Mononuclear cell (primary cell): Measurements from ENCODE around the gene THOP1. TPM values are rescaled to one million over a fixed set of nuclear protein-coding genes. Genes with fewer than 3 reads are reported as not detected.

Source experiments
- H3K27me3 ChIP-seq: 2 replicates; pipeline ENCODE4 v1.6.0; 2011; ENCODE audit warnings: low read length, control low read depth; ENCODE audit not compliant: insufficient read depth
- H3K4me1 ChIP-seq: 2 replicates; pipeline ENCODE4 v1.5.1; 2011; ENCODE audit warnings: mild to moderate bottlenecking, low read length, control low read depth; ENCODE audit not compliant: insufficient read depth
- H3K4me3 ChIP-seq: 2 replicates; pipeline ENCODE4 v1.5.1; 2011; ENCODE audit warnings: mild to moderate bottlenecking, low read length, moderate library complexity
- H3K9me3 ChIP-seq: 2 replicates; pipeline ENCODE4 v1.5.1; 2011; ENCODE audit warnings: low read depth, mild to moderate bottlenecking, control low read depth, low read length
- total RNA-seq: library from RNA; depleted of rRNA; stranded (reverse); fragments of >200 nt; gene quantifications from one replicate; pipeline ENCODE4 v1.2.3, GENCODE V29; 2012

Gene THOP1
- total RNA-seq, 1 donor = 15.4 TPM

- no peaks in the 10 kb centered on the region for H3K4me1 ChIP-seq
- H3K27me3 ChIP-seq = no peaks in the 10 kb centered on the region
- H3K9me3 ChIP-seq = no peaks in the 10 kb centered on the region
- no peak overlapping the region for H3K4me3 ChIP-seq
Observed at GRCh38 chr19:2758601-2759313, 26.5 kb upstream of the THOP1 start.

DNA sequence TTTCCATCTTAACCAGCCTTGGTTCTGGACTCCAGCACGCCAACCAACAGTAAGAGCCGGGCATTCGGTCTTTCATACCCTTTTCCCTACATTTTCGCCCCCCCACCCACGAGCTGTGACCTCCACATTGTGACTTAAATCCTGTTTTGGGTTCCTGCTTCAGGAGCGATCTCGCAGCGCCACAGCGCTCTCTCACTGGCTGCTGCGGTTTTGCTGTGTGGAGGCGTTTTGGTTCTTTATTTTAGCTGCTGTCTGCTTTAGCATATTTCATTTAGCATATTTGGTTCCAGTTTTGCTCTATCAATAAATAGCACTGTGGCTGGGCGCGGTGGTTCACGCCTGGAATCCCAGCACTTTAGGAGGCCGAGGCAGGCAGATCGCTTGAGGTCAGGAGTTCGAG, 25.9 kb upstream of the THOP1 start:
- Histone ChIP-seq H3K9me3 (no peaks in the 10 kb centered on the region), H3K27me3 (no peaks in the 10 kb centered on the region), H3K4me1 (no peaks in the 10 kb centered on the region), H3K4me3 (no peak overlapping the region)

GRCh38 chr19:2759965-2760364, 25.3 kb upstream of the THOP1 start:
- Histone ChIP-seq H3K4me3 (no peak overlapping the region), H3K4me1 (no peaks in the 10 kb centered on the region)

GRCh38 chr19:2761309-2761677, 24.0 kb upstream of the THOP1 start:
- no peak overlapping the region for H3K4me3 ChIP-seq
- H3K9me3 ChIP-seq = no peaks in the 10 kb centered on the region
- H3K27me3 ChIP-seq = no peaks in the 10 kb centered on the region
- no peaks in the 10 kb centered on the region for H3K4me1 ChIP-seq

More at GRCh38 chr19:2759965-2760364, 25.3 kb upstream of the THOP1 start:
- Histone ChIP-seq H3K9me3 (no peaks in the 10 kb centered on the region), H3K27me3 (no peaks in the 10 kb centered on the region)

DNA sequence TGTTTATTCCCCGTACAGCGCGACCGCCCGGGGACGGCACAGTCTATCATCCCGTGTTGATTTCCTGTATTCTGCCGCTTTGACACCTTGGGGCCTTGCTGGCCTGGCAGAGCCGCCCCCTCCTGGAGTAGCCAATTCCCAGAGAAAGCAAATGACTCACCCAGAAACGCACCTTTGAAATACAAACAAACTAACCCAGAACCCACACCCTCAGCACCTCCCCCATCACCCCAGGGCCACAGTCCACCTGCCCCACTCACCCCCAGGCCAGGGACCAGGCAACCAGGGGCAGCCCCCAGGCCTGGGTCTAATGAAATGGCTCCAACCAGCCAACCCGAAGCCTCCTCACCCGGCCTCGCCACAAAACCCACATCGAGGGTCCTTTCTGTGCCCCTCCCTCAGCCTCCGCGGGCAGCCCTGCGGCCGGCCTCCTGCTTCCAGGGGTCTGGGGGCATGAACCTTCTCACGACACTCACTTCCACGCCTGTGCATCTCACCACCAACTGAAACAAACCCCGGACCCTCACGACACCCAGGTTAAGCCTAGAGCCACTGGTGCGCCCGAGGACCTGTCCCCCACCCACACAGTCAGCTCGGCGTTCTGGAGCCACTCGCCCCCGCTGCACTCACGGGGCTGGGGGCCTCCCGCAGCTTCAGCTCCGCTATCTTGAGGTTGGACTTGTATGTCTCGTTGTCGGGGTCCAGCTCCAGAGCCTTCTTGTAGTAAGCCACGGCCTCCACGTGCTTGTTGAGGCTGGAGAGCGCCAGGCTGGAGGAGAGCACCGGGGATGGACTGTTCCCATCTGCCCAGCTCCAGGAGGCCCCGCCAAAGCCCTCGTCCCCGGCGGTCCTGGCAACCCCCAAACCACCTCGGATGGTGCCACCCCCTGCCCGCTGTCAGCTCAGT, 23.2 kb upstream of the THOP1 start:
- Histone ChIP-seq H3K9me3 (no peaks in the 10 kb centered on the region), H3K27me3 (no peaks in the 10 kb centered on the region), H3K4me3 (no peak overlapping the region), H3K4me1 (no peaks in the 10 kb centered on the region)

GRCh38 chr19:2762783-2763496, 22.4 kb upstream of the THOP1 start:
- Histone ChIP-seq H3K4me1 (no peaks in the 10 kb centered on the region), H3K27me3 (no peaks in the 10 kb centered on the region), H3K9me3 (no peaks in the 10 kb centered on the region), H3K4me3 (no peak overlapping the region)

DNA sequence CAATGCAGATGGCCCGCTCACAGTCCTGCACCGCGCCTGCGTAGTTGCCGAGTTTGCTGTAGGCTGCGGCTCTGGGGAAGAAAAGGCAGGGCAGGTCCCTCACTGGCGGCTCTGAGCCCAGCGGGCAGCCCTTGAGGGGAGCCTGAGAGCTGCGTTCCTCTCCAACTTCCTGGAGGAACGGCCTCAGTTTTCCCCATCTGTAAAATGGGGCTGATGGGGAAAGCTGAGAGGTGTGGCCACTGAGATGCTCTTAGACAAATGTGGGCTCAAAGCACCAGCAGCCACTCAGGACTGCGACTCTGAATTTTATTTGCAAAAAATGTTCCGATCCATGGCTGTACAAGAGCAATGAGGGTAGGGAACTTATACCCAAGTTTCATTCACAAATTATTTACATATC, 21.6 kb upstream of the THOP1 start:
- Histone ChIP-seq H3K9me3 (no peaks in the 10 kb centered on the region), H3K27me3 (no peaks in the 10 kb centered on the region), H3K4me3 (no peak overlapping the region), H3K4me1 (no peaks in the 10 kb centered on the region)

- H3K4me3 ChIP-seq = no peak overlapping the region
- no peaks in the 10 kb centered on the region for H3K27me3 ChIP-seq
- H3K9me3 ChIP-seq = no peaks in the 10 kb centered on the region
- H3K4me1 ChIP-seq = peaks cover under 1% of the 10 kb centered on the region
Observed at GRCh38 chr19:2764945-2765344, 20.4 kb upstream of the THOP1 start.

- Histone ChIP-seq H3K4me3 (no peak overlapping the region), H3K27me3 (no peaks in the 10 kb centered on the region), H3K4me1 (peaks cover 5% of the 10 kb centered on the region), H3K9me3 (no peaks in the 10 kb centered on the region)
Observed at GRCh38 chr19:2765376-2765775, 19.9 kb upstream of the THOP1 start.

DNA sequence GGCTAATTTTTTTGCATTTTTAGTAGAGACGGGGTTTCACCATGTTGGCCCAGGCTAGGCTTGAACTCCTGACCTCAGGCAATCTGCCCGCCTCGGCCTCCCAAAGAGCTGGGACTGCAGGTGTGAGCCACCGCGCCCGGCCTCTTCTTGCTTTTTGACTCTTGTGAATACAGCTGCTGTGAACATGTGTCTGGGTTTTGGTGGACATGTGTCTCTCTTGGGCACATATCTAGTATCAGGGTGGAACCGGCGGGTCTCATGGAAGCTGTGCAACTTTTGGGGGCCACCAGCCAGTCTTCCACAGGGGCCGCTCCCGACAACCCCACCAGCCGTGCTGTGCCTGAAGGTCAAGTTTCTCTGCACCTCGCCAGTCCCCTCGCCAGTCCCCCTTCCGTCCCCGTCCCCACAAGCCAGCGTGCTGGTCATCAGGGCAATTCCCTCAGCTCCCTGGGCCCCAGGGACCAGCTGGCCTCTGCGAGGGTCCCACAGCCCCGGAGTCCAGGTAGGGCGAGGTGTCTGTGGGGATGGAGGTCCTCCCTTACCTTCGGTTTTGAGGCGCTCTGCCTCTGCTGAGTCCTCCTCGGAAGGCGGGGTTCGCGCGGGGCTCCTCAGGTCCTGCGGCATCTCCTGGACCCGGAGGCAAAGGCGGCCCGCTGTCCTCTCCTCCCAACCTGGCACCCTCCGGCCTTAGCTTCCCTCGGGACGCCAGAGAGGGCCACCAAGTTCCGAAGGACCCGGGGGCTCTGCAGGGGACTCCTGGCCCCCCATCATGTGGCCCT, 18.5 kb upstream of the THOP1 start:
- no peak overlapping the region for H3K4me3 ChIP-seq
- H3K9me3 ChIP-seq = no peaks in the 10 kb centered on the region
- H3K27me3 ChIP-seq = no peaks in the 10 kb centered on the region
- peaks cover 9% of the 10 kb centered on the region for H3K4me1 ChIP-seq

GRCh38 chr19:2767688-2768087, 17.6 kb upstream of the THOP1 start:
- no peak overlapping the region for H3K4me3 ChIP-seq
- H3K9me3 ChIP-seq = no peaks in the 10 kb centered on the region
- H3K27me3 ChIP-seq = no peaks in the 10 kb centered on the region
- H3K4me1 ChIP-seq = peaks cover 9% of the 10 kb centered on the region

- Histone ChIP-seq H3K4me3 (no peak overlapping the region), H3K27me3 (no peaks in the 10 kb centered on the region), H3K9me3 (no peaks in the 10 kb centered on the region), H3K4me1 (peaks cover 9% of the 10 kb centered on the region)
Observed at GRCh38 chr19:2768365-2769132, 16.8 kb upstream of the THOP1 start.

GRCh38 chr19:2769218-2769617, 16.1 kb upstream of the THOP1 start:
- Histone ChIP-seq H3K4me3 (no peak overlapping the region), H3K9me3 (no peaks in the 10 kb centered on the region), H3K4me1 (peaks cover 9% of the 10 kb centered on the region), H3K27me3 (no peaks in the 10 kb centered on the region)
